ENCODE measurements around the gene TPSB2.

The TPSB2 gene

GRCh38 chr16:1221628-1222552 lies 8.1 kb downstream of the TPSB2 start:
- in situ Hi-C loops (cut with MboI; ENCODE audit: low sequenced_read_pairs): no loop called here

- in situ Hi-C loops (cut with MboI; ENCODE audit: low sequenced_read_pairs): no loop called here
Observed at GRCh38 chr16:1220841-1221627, 8.9 kb downstream of the TPSB2 start.

DNA sequence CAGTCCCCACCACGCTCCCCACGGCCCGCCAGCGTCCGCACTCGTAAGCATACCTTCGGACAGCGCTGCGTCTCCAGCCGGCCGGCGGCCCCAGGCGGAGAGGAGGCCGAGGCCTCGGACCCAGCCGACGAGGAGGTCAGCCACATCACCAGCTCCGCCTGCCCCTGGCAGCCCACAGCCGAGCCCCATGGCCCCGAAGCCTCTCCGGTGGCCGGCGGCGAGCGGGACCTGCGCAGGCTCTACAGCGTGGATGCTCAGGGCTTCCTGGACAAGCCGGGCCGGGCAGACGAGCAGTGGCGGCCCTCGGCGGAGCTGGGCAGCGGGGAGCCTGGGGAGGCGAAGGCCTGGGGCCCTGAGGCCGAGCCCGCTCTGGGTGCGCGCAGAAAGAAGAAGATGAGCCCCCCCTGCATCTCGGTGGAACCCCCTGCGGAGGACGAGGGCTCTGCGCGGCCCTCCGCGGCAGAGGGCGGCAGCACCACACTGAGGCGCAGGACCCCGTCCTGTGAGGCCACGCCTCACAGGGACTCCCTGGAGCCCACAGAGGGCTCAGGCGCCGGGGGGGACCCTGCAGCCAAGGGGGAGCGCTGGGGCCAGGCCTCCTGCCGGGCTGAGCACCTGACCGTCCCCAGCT lies 9.8 kb downstream of the TPSB2 start:
- in situ Hi-C loops (cut with MboI; ENCODE audit: low sequenced_read_pairs): no loop called here

DNA sequence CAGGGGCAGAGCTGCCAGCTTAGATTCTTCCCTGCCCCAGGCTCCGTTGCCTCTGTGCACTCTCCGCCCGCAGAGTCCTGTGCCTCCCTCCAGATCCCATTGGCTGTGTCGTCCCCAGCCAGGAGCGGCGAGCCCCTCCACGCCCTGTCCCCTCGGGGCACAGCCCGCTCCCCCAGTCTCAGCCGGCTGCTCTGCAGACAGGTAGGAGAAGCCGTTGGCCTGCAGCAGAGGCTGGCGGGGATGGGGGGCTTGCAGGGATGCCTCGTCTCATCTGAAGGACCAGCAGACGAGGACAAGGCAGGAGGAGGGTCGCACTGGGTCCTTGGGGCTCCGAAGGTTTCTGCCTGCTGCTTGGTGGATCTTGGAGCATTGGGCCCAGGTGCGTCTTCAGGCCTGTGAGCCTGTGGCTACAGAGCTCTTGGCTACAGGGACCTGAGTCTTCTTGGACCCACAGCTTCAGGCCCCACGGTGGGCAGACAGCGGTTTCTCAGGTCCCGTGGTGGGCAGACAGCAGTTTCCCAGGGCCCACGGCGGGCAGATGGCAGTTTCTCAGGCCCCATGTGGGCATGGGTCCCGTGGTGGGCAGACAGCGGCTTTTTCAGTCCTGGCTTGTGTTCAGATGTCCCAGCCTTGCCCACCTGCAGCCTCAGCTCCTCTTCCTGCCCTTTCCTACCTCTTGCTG lies 10.9 kb downstream of the TPSB2 start:
- in situ Hi-C loops (cut with MboI; ENCODE audit: low sequenced_read_pairs): no loop called here

- in situ Hi-C loops (cut with MboI; ENCODE audit: low sequenced_read_pairs): no loop called here
Observed at GRCh38 chr16:1218061-1218929, 11.7 kb downstream of the TPSB2 start.

DNA sequence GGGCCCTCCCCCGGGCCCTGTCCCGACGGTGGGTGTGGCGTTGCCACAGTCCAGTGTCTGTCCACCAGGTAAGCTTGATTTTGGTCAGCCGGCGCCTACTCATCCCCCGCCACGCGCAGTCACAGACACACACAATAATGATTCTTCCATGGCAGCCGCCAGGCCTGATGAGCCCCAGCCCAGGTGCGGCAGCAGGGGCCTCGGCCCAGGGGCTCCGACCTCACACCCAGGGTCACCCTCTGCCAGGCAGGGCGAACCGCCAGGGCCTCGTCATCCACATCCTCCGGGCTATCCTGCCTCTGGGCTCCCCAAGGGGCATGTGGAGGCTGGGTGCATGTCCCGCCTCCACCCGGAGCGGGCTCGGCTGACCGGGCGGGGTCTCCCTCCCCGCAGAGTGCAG lies 12.5 kb downstream of the TPSB2 start:
- in situ Hi-C loops (cut with MboI; ENCODE audit: low sequenced_read_pairs): no loop called here

DNA sequence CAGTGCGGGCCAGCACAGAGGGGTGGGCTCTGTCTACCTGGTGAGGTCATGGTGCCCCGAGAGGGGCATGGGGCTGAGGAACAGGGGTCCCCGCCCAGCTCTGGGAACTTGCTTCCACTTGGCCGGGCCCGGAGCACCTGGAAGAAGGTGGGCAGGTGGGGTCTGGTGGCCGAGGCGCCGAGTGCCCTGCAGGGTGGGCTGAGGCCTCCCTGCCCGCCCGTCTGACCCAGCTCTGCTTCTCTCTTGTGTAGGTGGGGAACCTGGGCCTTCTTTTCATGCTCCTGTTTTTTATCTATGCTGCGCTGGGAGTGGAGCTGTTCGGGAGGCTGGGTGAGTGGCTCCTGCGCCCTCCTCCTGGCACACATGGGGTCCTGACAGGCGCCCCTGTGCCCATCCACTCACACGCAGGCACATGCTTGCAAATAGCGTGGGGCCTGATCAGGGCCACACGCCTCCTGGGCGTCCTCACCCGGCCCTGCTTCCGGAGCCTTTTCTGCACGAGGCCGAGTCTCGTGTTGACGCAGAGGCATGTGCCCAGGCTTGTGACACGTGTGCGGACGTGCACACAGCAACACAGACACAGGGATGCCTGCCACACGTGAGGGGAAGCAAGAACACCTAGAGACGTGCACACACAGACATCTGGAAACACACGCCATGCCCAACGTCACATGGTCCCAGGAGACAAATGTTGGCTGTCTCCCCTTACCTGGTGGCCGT lies 13.1 kb downstream of the TPSB2 start:
- in situ Hi-C loops (cut with MboI; ENCODE audit: low sequenced_read_pairs): no loop called here

- in situ Hi-C loops (cut with MboI; ENCODE audit: low sequenced_read_pairs): no loop called here
Observed at GRCh38 chr16:1216296-1216619, 13.7 kb downstream of the TPSB2 start.

DNA sequence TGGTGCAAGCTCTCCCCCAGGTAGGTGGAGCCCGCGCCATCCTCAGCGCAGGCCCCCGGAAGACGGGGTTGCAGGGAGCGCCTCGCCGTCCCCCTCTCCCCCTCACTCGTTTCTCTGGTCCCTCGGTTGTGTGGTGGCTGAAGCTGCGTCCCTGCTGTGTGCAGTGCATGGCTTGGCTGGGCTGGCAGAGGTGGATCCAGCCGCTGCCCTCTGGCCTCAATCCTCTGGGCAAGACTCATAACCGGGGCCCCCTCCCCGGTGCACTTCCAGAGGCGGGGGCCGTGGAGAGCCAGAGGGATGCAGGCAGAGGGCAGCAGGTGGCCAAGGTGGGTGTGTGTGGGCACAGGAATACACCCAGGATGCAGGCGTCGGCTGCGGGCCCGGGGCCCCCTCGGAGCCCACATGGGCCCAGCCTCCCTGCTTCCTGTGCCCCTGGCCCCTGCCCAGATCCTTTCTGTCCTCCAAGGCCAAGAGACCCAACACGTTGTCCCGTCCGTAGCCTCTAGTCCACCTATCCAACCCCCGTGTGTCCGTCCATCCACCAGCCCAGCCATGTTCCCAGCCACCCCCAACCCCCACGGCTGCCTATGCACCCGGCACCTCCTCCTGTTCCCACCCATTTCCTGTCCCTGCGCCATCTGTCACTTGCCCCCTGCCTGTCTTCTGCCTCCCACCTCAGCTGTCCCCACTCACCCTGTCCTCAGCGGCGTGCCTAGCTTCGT lies 14.2 kb downstream of the TPSB2 start:
- in situ Hi-C loops (cut with MboI; ENCODE audit: low sequenced_read_pairs): no loop called here

- in situ Hi-C loops (cut with MboI; ENCODE audit: low sequenced_read_pairs): no loop called here
Observed at GRCh38 chr16:1214719-1215118, 15.3 kb downstream of the TPSB2 start.

- in situ Hi-C loops (cut with MboI; ENCODE audit: low sequenced_read_pairs): no loop called here
Observed at GRCh38 chr16:1213796-1214372, 16.1 kb downstream of the TPSB2 start.

GRCh38 chr16:1213231-1213630 lies 16.8 kb downstream of the TPSB2 start:
- in situ Hi-C loops (cut with MboI; ENCODE audit: low sequenced_read_pairs): no loop called here

DNA sequence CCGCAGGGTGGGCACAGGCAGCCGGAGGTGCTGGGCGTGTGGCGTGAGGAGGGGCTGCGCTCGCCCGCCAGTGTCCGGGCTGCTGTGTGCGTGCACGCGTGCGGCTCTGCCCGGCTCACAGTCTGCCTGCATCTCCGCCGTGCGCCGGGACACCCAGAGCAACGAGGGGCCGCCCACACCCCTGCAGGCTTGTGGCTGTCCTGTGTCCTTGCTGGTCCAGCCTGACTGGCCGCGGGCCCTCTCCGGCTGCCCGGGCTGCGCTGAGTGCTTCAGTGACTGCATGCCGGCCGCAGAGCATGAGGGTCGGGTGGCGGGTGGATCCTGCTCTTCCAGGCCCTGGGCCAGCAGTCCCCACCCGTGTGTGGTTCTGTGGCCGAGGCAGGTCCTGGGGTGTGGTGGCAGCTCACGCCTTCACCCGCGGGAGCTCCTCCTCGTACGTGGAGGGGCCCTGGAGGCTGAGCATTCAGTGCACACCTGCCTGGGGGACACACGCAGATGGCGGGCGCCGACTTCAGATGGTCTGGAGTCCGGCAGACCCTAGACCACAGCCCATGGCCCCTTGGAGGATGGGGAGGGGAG lies 17.3 kb downstream of the TPSB2 start:
- in situ Hi-C loops (cut with MboI; ENCODE audit: low sequenced_read_pairs): no loop called here

GRCh38 chr16:1211451-1212268 lies 18.3 kb downstream of the TPSB2 start:
- in situ Hi-C loops (cut with MboI; ENCODE audit: low sequenced_read_pairs): no loop called here

- in situ Hi-C loops (cut with MboI; ENCODE audit: low sequenced_read_pairs): no loop called here
Observed at GRCh38 chr16:1210461-1210860, 19.5 kb downstream of the TPSB2 start.

DNA sequence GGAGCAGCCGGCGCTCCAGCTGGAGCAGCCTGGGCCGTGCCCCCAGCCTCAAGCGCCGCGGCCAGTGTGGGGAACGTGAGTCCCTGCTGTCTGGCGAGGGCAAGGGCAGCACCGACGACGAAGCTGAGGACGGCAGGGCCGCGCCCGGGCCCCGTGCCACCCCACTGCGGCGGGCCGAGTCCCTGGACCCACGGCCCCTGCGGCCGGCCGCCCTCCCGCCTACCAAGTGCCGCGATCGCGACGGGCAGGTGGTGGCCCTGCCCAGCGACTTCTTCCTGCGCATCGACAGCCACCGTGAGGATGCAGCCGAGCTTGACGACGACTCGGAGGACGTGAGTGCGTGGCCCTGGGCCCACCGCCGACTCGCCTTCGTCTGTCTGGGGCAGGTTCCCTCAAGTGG lies 20.9 kb downstream of the TPSB2 start:
- in situ Hi-C loops (cut with MboI; ENCODE audit: low sequenced_read_pairs): no loop called here

- in situ Hi-C loops (cut with MboI; ENCODE audit: low sequenced_read_pairs): no loop called here
Observed at GRCh38 chr16:1208239-1208830, 21.6 kb downstream of the TPSB2 start.

All from HL-60/S4 treated with phorbol 12-myristate 13-acetate at 8.2 ng/mL for 4 days and 3 days (cell line).